Caco-2 (cell line): ENCODE data around the gene FARS2. TPM values are rescaled to one million over a fixed set of nuclear protein-coding genes. Genes with fewer than 3 reads are reported as not detected.
A peak's percentile ranks its signal among the peaks of the same experiment; 100 is the strongest.

ENCODE experiments used
- BruUV-seq: library from RNA; stranded (reverse); fragments of 400-500 nt; replicated peaks from 2 replicates; lab custom pipeline; 2021; lab: Mats Ljungman, UMichigan
- CTCF ChIA-PET: fragments of 300-600 bp; sonication (Branson Sonifier 250); formaldehyde crosslinking; loops from one replicate; lab custom pipeline; 2022; ENCODE audit warnings: antibody characterized with exemption; lab: Charles Lee
- POLR2A ChIA-PET: fragments of 300-600 bp; sonication (Branson Sonifier 250); formaldehyde crosslinking; loops from one replicate; lab custom pipeline; 2022; ENCODE audit warnings: antibody characterized with exemption; lab: Charles Lee
- DNase-seq, 2 experiments: peaks; one replicate each; pipeline versions ENCODE4 v3.0.0 to v3.0.0-alpha.2; 2020 to 2022
- H3K27me3 ChIP-seq: replicated peaks from 2 replicates; pipeline ENCODE4 v1.6.0; 2011; ENCODE audit warnings: low read length; ENCODE audit not compliant: control insufficient read depth, insufficient read depth
- H3K36me3 ChIP-seq: 2 replicates; pipeline ENCODE4 v1.5.1; 2011; ENCODE audit warnings: low read length; ENCODE audit not compliant: control insufficient read depth, insufficient read depth
- H3K4me1 ChIP-seq: fragments of 250-450 bp; sonication (Bioruptor Pico); 2 replicates; pipeline ENCODE4 v1.5.1; 2020; ENCODE audit warnings: mild to moderate bottlenecking
- H3K4me3 ChIP-seq: 2 replicates; pipeline ENCODE4 v1.5.1; 2011; ENCODE audit warnings: low read depth, mild to moderate bottlenecking, control low read depth, low read length
- H3K9me3 ChIP-seq: fragments of 250-450 bp; sonication (Bioruptor Pico); 2 replicates; pipeline ENCODE4 v1.5.1; 2020; ENCODE audit warnings: mild to moderate bottlenecking, moderate library complexity
- H3K27ac Mint-ChIP-seq: one replicate; pipeline ENCODE4 v1.8.0; 2022; ENCODE audit warnings: mixed read lengths; ENCODE audit not compliant: unreplicated experiment
- H3K27me3 Mint-ChIP-seq: one replicate; pipeline ENCODE4 v1.8.0; 2022; ENCODE audit warnings: mixed read lengths; ENCODE audit not compliant: insufficient read depth, unreplicated experiment
- H3K36me3 Mint-ChIP-seq: one replicate; pipeline ENCODE4 v1.8.0; 2022; ENCODE audit warnings: mild to moderate bottlenecking, mixed read lengths; ENCODE audit not compliant: insufficient read depth, unreplicated experiment
- H3K4me1 Mint-ChIP-seq: one replicate; pipeline ENCODE4 v1.8.0; 2022; ENCODE audit warnings: low read depth, mixed read lengths; ENCODE audit not compliant: unreplicated experiment
- H3K4me3 Mint-ChIP-seq: one replicate; pipeline ENCODE4 v1.8.0; 2022; ENCODE audit warnings: mild to moderate bottlenecking, moderate library complexity, mixed read lengths; ENCODE audit not compliant: unreplicated experiment
- H3K9me3 Mint-ChIP-seq: one replicate; pipeline ENCODE4 v1.8.0; 2022; ENCODE audit warnings: mixed read lengths; ENCODE audit not compliant: unreplicated experiment
- intact Hi-C: fragments of 100-400 bp; cut with micrococcal nuclease; formaldehyde crosslinking; loops from one replicate; pipeline ENCODE4 v1.10.0; 2022; ENCODE audit not compliant: unreplicated experiment
- total RNA-seq: library from RNA; stranded (reverse); gene quantifications from 2 replicates; pipeline ENCODE4 v1.2.3, GENCODE V29; 2022
- TF ChIP-seq, protein P1 (sequence below), 2 experiments: fragments of 200-600 bp in 1 of 2; IDR thresholded peaks; 1 replicate in 1 of 2; 2 replicates in 1 of 2; pipeline versions ENCODE4 v1.5.1 to v1.8.0; 2011 to 2022; ENCODE audit warnings: antibody characterized with exemption in 1 of 2, control low read depth in 1 of 2, inconsistent platforms in 1 of 2, low read depth in 1 of 2, low read length in 1 of 2, mild to moderate bottlenecking in 1 of 2, moderate library complexity in 1 of 2; ENCODE audit not compliant: insufficient read depth in 1 of 2, severe bottlenecking in 1 of 2, unreplicated experiment in 1 of 2

The FARS2 gene
- total RNA-seq, 1 experiment from 2014 or later = 15.4 TPM

DNA sequence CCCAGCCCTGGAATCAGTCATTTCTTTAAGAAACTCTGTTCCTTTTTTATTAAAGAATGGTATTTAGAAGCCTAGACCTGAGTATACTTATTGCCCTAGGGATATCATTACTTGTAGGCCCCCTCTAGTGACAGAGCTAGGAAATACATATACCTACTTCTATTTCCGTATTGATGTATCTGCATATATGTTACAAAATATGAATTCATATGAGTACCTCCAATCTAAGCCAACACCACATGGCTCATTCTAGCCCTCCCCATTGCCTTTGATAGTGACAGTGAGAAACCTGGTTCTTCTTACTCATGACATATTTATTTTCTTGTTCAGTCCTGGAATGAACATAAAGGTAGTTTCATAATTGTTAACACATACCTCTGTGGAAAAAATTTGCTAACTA lies 137.2 kb downstream of the FARS2 start:
- no peaks in the 10 kb centered on the region for H3K4me1 Mint-ChIP-seq
- no peaks in the 10 kb centered on the region; the same call in 1 of the 2 replicates for H3K9me3 ChIP-seq
- no peaks in the 10 kb centered on the region for H3K27me3 Mint-ChIP-seq
- ChIA-PET CTCF (interaction anchor here (1.0 kb wide), 1 partner anchor 207 kb away, joined by 3 read pairs; no protein-coding TSS in a partner anchor), POLR2A (no interaction called here)
- H3K4me3 ChIP-seq = no peak overlapping the region
- H3K36me3 ChIP-seq = no peaks in the 10 kb centered on the region
- no peaks in the 10 kb centered on the region for H3K27me3 ChIP-seq
- TF ChIP-seq, protein P1, sequence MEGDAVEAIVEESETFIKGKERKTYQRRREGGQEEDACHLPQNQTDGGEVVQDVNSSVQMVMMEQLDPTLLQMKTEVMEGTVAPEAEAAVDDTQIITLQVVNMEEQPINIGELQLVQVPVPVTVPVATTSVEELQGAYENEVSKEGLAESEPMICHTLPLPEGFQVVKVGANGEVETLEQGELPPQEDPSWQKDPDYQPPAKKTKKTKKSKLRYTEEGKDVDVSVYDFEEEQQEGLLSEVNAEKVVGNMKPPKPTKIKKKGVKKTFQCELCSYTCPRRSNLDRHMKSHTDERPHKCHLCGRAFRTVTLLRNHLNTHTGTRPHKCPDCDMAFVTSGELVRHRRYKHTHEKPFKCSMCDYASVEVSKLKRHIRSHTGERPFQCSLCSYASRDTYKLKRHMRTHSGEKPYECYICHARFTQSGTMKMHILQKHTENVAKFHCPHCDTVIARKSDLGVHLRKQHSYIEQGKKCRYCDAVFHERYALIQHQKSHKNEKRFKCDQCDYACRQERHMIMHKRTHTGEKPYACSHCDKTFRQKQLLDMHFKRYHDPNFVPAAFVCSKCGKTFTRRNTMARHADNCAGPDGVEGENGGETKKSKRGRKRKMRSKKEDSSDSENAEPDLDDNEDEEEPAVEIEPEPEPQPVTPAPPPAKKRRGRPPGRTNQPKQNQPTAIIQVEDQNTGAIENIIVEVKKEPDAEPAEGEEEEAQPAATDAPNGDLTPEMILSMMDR (IDR thresholded peaks at IDR 0.05; ENCODE audit: insufficient read depth in 1 of 2, low read depth in 1 of 2, low read length in 1 of 2, severe bottlenecking in 1 of 2, unreplicated experiment in 1 of 2) = peak; percentile 40 to 43
- H3K36me3 Mint-ChIP-seq = no peaks in the 10 kb centered on the region
- BruUV-seq = no TSS peak
- peaks cover 10% of the 10 kb centered on the region for H3K9me3 Mint-ChIP-seq
- no peak overlapping the region for H3K27ac Mint-ChIP-seq
- DNase-seq = peak in 1 of 2 experiments; percentile 42
- intact Hi-C loops = loop anchor here (1.0 kb wide), 1 partner anchor 255 kb away; no protein-coding TSS in a partner anchor
- H3K4me3 Mint-ChIP-seq = no peak overlapping the region
- H3K4me1 ChIP-seq = no peaks in the 10 kb centered on the region

DNA sequence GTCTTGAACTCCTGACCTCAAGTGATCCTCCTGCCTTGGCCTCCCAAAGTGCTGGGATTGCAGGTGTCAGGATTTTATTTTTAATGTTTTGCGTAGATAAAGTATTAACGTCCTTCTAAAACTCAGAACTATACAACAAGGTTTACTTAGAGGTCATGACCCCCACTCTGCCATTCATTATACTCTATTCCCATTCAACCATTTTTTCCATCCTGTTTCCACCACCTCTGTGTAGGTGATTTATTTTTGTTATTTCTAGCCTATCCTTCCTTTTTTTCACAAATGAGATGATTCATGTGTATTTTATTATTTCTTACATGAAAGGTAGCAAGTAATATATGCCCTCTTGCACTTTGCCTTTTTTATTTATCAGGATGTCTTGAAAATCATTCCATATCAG lies 138.1 kb downstream of the FARS2 start:
- Histone ChIP-seq H3K27me3 (no peaks in the 10 kb centered on the region), H3K4me3 (no peak overlapping the region), H3K4me1 (no peaks in the 10 kb centered on the region), H3K36me3 (no peaks in the 10 kb centered on the region), H3K9me3 (no peaks in the 10 kb centered on the region; the same call in 1 of the 2 replicates)
- no peaks in the 10 kb centered on the region for H3K4me1 Mint-ChIP-seq
- H3K4me3 Mint-ChIP-seq = no peak overlapping the region
- ChIA-PET POLR2A (no interaction called here), CTCF (no interaction called here)
- intact Hi-C loops = no loop called here
- no peak for DNase-seq
- no peaks in the 10 kb centered on the region for H3K36me3 Mint-ChIP-seq
- no TSS peak for BruUV-seq
- no peak overlapping the region for H3K27ac Mint-ChIP-seq
- TF ChIP-seq, protein P1 (IDR thresholded peaks at IDR 0.05; ENCODE audit: insufficient read depth in 1 of 2, low read depth in 1 of 2, low read length in 1 of 2, severe bottlenecking in 1 of 2, unreplicated experiment in 1 of 2) = no peak
- no peaks in the 10 kb centered on the region for H3K27me3 Mint-ChIP-seq
- H3K9me3 Mint-ChIP-seq = peaks cover 10% of the 10 kb centered on the region

- peaks cover 10% of the 10 kb centered on the region for H3K9me3 Mint-ChIP-seq
- H3K36me3 Mint-ChIP-seq = no peaks in the 10 kb centered on the region
- H3K27me3 Mint-ChIP-seq = no peaks in the 10 kb centered on the region
- ChIA-PET CTCF (no interaction called here), POLR2A (no interaction called here)
- Histone ChIP-seq H3K4me1 (no peaks in the 10 kb centered on the region), H3K9me3 (no peaks in the 10 kb centered on the region; the same call in 1 of the 2 replicates), H3K27me3 (no peaks in the 10 kb centered on the region), H3K36me3 (no peaks in the 10 kb centered on the region), H3K4me3 (no peak overlapping the region)
- H3K4me1 Mint-ChIP-seq = no peaks in the 10 kb centered on the region
- no peak overlapping the region for H3K27ac Mint-ChIP-seq
- intact Hi-C loops = loop anchor here (1.0 kb wide), 1 partner anchor 259 kb away; no protein-coding TSS in a partner anchor
- no TSS peak for BruUV-seq
- TF ChIP-seq, protein P1 (IDR thresholded peaks at IDR 0.05; ENCODE audit: insufficient read depth in 1 of 2, low read depth in 1 of 2, low read length in 1 of 2, severe bottlenecking in 1 of 2, unreplicated experiment in 1 of 2) = peak; percentile 27 to 42
- peak in 1 of 2 experiments; percentile 6 for DNase-seq
- H3K4me3 Mint-ChIP-seq = no peak overlapping the region
These were observed 140.8 kb downstream of the FARS2 start for GRCh38 chr6:5401845-5402738.
